KMS-11 (cell line): ENCODE measurements around the gene EXOC3L2.

Source experiments
- H2AFZ ChIP-seq: fragments of 200-600 bp; sonication (generic); 2 replicates; pipeline ENCODE4 v1.6.1; 2016; ENCODE audit warnings: antibody characterized with exemption, mixed run types, low read depth
- H3K27ac ChIP-seq: fragments of 200-600 bp; sonication (generic); 2 replicates; pipeline ENCODE4 v1.6.1; 2016; ENCODE audit warnings: mild to moderate bottlenecking, mixed run types
- H3K27me3 ChIP-seq: fragments of 200-600 bp; sonication (generic); 2 replicates; pipeline ENCODE4 v1.6.1; 2017; ENCODE audit warnings: mild to moderate bottlenecking, low read depth, mixed run types, moderate library complexity; ENCODE audit not compliant: insufficient read depth
- H3K36me3 ChIP-seq: fragments of 200-600 bp; sonication (generic); 2 replicates; pipeline ENCODE4 v1.6.1; 2017; ENCODE audit warnings: mild to moderate bottlenecking, mixed run types; ENCODE audit not compliant: insufficient read depth
- H3K4me1 ChIP-seq: fragments of 200-600 bp; sonication (generic); 2 replicates; pipeline ENCODE4 v1.6.1; 2016; ENCODE audit warnings: mild to moderate bottlenecking, low read depth, mixed run types; ENCODE audit not compliant: poor library complexity, severe bottlenecking
- H3K4me2 ChIP-seq: fragments of 200-600 bp; sonication (generic); 2 replicates; pipeline ENCODE4 v1.7.0; 2016; ENCODE audit warnings: mild to moderate bottlenecking, mixed run types
- H3K4me3 ChIP-seq: fragments of 200-600 bp; sonication (generic); IDR thresholded peaks from 2 replicates; pipeline ENCODE4 v1.6.1; 2017; ENCODE audit warnings: low read depth, low read length, mixed read lengths; ENCODE audit not compliant: insufficient read depth
- H3K79me2 ChIP-seq: fragments of 200-600 bp; sonication (generic); 2 replicates; pipeline ENCODE4 v1.6.1; 2016; ENCODE audit warnings: low read depth, mixed run types; ENCODE audit not compliant: insufficient read depth
- H3K9ac ChIP-seq: fragments of 200-600 bp; sonication (generic); 2 replicates; pipeline ENCODE4 v1.6.1; 2016; ENCODE audit warnings: mild to moderate bottlenecking, mixed run types
- H4K20me1 ChIP-seq: fragments of 200-600 bp; sonication (generic); 2 replicates; pipeline ENCODE4 v1.6.1; 2016; ENCODE audit warnings: mild to moderate bottlenecking, mixed run types; ENCODE audit not compliant: insufficient read depth
- TF ChIP-seq, protein P1 (sequence below): fragments of 200-600 bp; sonication (generic); conservative IDR thresholded peaks from 2 replicates; pipeline ENCODE4 v1.6.1; 2017; ENCODE audit warnings: low read depth, mild to moderate bottlenecking, antibody characterized with exemption, low read length, moderate library complexity, mixed read lengths

EXOC3L2 gene

GRCh38 chr19:45247136-45247535, 1.9 kb upstream of the EXOC3L2 start:
- Histone ChIP-seq H3K36me3 (no peaks in the 10 kb centered on the region), H3K4me2 (no peak overlapping the region), H3K4me3 (no peak overlapping the region), H3K27ac (no peak overlapping the region), H4K20me1 (no peaks in the 10 kb centered on the region), H2AFZ (no peak overlapping the region), H3K9ac (no peak overlapping the region), H3K27me3 (peaks cover 13% of the 10 kb centered on the region), H3K79me2 (peaks cover 1% of the 10 kb centered on the region; the same call in 1 of the 2 replicates), H3K4me1 (peaks cover 29% of the 10 kb centered on the region)
- TF ChIP-seq, protein P1, sequence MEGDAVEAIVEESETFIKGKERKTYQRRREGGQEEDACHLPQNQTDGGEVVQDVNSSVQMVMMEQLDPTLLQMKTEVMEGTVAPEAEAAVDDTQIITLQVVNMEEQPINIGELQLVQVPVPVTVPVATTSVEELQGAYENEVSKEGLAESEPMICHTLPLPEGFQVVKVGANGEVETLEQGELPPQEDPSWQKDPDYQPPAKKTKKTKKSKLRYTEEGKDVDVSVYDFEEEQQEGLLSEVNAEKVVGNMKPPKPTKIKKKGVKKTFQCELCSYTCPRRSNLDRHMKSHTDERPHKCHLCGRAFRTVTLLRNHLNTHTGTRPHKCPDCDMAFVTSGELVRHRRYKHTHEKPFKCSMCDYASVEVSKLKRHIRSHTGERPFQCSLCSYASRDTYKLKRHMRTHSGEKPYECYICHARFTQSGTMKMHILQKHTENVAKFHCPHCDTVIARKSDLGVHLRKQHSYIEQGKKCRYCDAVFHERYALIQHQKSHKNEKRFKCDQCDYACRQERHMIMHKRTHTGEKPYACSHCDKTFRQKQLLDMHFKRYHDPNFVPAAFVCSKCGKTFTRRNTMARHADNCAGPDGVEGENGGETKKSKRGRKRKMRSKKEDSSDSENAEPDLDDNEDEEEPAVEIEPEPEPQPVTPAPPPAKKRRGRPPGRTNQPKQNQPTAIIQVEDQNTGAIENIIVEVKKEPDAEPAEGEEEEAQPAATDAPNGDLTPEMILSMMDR, result no peak

- Histone ChIP-seq H3K4me2 (no peak overlapping the region), H3K4me1 (peaks cover 26% of the 10 kb centered on the region), H3K9ac (no peak overlapping the region), H2AFZ (no peak overlapping the region), H3K27ac (no peak overlapping the region), H4K20me1 (no peaks in the 10 kb centered on the region), H3K4me3 (no peak overlapping the region), H3K79me2 (no peaks in the 10 kb centered on the region), H3K36me3 (no peaks in the 10 kb centered on the region), H3K27me3 (peaks cover 24% of the 10 kb centered on the region)
- TF ChIP-seq, protein P1, result no peak
Measured at GRCh38 chr19:45245826-45246225, 619 bp upstream of the EXOC3L2 start.

- H3K4me2 ChIP-seq, result no peak overlapping the region
- no peak overlapping the region for H3K4me3 ChIP-seq
- no peak overlapping the region for H3K9ac ChIP-seq
- H3K4me1 ChIP-seq, result peaks cover 11% of the 10 kb centered on the region
- no peak overlapping the region for H3K27ac ChIP-seq
- no peaks in the 10 kb centered on the region for H4K20me1 ChIP-seq
- H2AFZ ChIP-seq, result no peak overlapping the region
- no peaks in the 10 kb centered on the region for H3K36me3 ChIP-seq
- H3K79me2 ChIP-seq, result no peaks in the 10 kb centered on the region
- H3K27me3 ChIP-seq, result peaks cover 31% of the 10 kb centered on the region
- TF ChIP-seq, protein P1, result no peak
Measured at GRCh38 chr19:45244133-45244794, 943 bp downstream of the EXOC3L2 start.

- TF ChIP-seq, protein P1, result no peak
- Histone ChIP-seq H3K4me1 (peaks cover 5% of the 10 kb centered on the region), H2AFZ (no peak overlapping the region), H3K36me3 (no peaks in the 10 kb centered on the region), H3K4me2 (no peak overlapping the region), H3K79me2 (no peaks in the 10 kb centered on the region), H3K27ac (no peak overlapping the region), H3K27me3 (peaks cover 31% of the 10 kb centered on the region), H3K9ac (no peak overlapping the region), H3K4me3 (no peak overlapping the region), H4K20me1 (no peaks in the 10 kb centered on the region)
Measured at GRCh38 chr19:45243144-45243732, 2.0 kb downstream of the EXOC3L2 start.
